Skeletal muscle cell (primary cell): ENCODE results near the gene TSPAN4.

Experiments
- DNase-seq: peaks from one replicate; pipeline ENCODE4 v3.0.0-alpha.2; 2010; ENCODE audit warnings: low read depth
- H3K4me3 ChIP-seq: 2 replicates; pipeline ENCODE4 v1.5.1; 2011; ENCODE audit warnings: low read depth, mild to moderate bottlenecking, control low read depth, low read length, moderate library complexity

The TSPAN4 gene

DNA sequence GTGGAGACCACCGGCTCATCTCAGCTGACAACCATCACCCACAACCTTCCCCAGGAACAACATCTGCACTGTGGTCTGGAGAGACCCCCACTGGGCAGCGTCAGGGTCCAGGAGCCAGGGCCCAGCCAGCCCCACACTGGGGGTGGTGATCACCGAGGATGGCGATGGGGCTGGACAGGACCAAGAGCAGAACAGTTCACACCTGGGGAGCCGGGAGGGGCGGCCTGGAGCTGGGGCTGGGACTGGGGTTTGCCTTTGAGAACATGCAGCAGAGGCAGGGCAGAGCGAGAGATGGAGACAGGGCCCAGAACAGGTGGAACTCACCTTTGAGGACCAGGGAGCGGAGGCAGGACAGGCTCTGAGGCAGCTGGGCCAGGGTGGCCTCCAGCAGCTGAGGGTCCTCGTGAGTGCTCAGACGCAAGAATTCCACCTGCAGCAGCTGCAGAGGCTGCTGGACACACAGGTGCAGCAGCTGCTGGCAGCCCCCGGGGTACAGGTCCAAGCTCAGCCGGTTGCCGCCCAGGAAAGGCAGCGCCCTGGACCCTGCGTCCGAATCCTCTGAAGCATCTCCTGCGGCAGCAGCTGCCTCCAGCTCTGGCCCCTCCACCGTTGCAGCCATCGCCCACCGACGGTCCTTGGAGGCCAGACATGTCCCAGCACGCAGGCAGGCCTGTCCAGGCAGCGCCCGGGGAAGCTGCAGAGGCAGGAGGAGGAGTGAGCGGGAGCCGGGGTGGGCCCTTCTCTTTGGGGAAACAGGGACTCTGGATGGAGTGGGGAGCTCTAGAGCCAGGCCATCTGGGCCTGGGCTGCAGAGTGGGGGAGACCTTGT, 38.7 kb upstream of the TSPAN4 start:
- H3K4me3 ChIP-seq, result peak overlapping the region; percentile 75
- no peak for DNase-seq

DNA sequence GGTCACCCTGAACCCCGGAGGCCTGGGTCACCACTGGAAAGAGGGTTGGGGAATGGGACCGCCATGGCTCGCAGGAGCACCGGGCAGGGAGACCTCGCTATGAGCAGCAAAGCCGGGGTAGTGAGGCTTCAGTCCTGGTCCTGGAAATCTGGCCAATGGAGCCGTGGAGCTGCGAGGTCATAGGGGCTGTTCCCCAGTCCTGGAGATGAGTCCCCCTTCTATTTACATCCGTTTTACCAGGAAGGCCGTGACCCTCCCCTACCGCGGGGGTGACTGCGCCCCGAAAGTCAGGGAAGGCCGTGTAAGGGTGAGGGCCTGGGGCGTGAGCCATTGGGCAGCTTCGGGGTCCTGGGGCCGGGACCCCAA, 38.1 kb upstream of the TSPAN4 start:
- no peak for DNase-seq

DNA sequence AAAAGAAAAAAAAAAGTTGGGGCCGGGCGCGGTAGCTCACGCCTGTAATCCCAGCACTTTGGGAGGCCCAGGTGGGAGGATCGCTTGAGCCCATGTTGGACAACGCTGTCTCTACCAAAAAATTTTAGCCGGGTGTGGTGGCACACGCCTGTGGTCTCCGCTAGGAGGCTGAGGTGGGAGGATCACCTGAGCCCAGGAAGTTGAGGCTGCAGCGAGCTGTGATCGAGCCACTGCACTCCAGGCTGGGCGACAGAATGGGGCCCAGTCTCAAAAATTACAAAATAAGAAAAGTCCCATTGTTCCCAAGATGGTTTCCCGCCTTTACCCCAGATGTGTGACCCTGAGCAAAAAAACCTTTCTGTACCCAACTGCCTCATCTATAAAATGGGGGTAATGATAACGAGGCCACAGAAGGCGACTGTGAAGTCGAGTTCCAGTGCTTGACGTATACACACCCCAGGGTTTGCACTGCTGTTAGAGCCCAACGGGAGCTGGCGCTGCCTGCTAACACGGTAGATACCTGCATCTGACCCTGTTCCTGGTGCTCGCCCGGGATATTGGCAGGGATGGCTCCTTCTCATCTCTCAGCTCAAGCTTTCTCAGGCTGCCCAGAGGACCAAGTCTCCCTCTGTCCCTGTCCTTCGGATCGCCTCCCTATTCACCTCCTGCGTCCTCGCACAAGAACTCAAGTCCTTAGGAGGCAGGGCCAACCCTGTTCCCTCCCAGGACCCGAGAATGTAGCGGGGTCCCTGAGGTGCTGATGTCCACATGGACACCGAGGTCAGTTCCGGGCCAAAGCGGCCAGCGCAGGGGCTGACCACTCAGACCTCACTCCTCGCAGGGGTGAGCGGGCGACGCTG, 34.0 kb upstream of the TSPAN4 start:
- H3K4me3 ChIP-seq, result peak overlapping the region; percentile 97
- DNase-seq, result no peak

More for the DNA sequence above, 38.1 kb upstream of the TSPAN4 start:
- peak overlapping the region; percentile 75 for H3K4me3 ChIP-seq

DNA sequence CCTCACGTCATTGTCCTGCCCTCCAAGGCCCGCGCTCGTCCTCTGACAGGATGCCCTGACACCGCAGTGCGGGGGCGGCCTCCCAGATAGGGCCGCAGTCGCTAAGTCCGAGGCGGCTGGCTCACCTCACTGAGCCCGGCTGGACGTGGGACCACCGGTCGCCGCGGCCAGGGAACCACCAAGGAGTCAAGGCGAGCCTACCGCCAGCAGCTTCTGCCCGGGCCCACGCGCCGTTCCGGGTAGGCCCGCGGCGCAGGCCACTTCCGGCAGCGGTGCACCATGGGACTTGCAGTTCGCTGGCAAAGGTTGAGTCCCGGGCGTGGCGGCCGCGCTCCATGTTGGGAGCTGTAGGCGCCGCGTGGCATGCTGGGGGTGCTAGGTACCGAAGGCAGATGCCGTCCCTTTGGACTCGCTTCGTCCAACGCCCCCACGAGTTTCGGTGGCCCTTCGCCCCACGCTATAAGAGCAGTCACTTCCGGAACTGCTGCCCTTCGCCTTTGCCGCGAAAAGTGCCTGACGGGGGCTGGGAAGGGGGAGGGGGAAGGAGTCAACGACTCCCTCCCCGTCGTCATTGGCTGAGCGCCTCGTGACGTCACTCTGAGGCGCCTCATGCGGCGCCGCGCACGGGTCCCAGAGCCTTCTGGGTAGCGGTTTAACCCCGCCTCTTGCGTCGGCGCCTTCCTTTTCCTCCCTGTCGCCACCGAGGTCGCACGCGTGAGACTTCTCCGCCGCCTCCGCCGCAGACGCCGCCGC, 33.2 kb upstream of the TSPAN4 start, which contains the start of gene RPLP2:
TSS of gene RPLP2 (plus strand) at position 681 of the 753 bp plus-strand sequence. CDS start 268 bp downstream, outside the sequence.
- peak; percentile 87 for DNase-seq
- H3K4me3 ChIP-seq, result peak within 1 kb of the TSS; percentile 97

DNA sequence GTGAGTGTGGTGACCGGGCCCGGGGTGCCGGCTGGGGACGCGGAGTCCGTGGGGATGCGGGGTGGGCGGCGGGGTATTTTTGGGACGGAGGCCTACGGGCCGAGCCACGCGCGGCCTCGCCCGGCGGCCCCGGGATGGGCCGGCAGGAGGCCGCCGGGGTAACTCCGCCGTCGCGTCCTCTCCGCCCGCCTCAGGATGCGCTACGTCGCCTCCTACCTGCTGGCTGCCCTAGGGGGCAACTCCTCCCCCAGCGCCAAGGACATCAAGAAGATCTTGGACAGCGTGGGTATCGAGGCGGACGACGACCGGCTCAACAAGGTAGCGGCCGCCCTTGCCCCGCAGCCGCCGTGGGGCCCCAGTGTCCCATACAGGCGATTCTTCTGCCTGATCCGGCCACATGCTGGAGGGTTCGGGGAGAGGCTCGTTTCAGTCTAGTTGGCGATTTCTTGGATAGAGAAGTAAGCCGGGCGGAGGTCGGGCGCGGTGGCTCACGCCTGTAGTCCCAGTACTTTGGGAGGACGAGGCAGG, 32.5 kb upstream of the TSPAN4 start:
- DNase-seq, result no peak
- peak overlapping the region; percentile 97 for H3K4me3 ChIP-seq

DNA sequence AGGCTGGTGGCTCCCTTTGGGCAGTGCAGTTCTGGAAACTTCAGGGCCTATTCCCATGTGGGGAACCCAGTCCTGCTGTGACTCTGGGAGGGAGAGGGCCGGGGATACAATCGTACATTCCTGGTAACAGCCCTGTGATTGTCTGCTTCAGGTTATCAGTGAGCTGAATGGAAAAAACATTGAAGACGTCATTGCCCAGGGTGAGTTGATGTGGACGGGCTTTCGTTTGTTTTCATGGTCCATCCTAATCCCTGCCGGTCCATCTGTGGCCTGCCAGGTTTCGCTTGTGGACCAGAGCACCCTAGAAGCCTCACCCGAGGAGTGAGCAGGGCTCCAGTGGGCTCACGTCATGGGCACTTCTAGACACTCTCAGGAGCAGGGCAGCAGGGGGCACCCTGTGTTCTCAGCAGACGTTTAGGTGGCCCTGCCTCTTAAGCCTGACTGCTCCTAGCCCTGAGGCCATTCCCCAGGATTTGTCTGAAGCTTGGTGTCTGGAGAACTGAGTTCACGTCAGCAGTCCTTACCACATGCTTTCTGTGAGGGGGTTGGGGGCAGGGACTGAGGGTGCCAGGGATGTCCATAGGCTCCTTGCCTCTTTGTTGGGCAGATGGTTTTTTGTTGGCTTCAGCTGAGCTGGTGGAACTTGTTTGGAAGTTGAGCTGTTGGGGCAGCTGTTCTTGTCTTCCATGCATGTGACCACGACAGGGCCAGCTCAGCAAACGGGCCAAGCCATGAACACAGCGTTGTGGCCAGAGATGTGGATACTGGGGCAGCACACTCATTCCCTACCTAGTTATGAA, 31.0 kb upstream of the TSPAN4 start:
- peak overlapping the region; percentile 97 for H3K4me3 ChIP-seq
- DNase-seq, result no peak

DNA sequence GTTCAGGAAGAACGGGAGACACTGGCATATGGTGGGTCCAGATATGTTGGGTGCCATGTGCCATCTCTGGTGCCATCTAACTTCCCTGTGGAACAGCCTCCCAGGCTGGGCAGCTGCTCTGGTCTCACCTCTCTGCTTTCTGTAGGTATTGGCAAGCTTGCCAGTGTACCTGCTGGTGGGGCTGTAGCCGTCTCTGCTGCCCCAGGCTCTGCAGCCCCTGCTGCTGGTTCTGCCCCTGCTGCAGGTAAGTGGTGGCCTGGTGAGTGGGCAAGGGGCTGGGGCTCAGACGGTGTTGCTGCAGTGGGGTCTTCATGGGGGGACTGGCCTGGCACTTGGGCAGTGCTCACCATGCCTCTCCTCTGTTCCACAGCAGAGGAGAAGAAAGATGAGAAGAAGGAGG, 30.3 kb upstream of the TSPAN4 start:
- DNase-seq, result no peak
- H3K4me3 ChIP-seq, result no peak overlapping the region

DNA sequence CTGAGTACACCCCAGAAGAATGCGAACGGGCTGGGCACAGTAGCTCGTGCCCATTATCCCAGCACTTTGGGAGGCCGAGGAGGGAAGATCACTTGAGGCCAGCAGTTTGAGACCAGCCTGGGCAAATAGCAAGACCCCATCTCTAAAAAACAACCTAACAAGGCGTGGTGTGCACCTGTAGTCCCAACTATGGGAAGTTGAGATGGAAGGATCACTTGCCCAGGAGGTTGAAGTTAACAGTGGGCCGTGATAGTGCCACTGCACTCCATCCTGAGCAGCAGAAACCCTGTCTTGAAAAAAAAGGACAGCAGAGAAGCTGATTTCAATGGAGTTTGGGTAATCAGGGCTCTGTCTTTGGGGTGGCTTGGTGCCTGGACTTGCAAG, 29.6 kb upstream of the TSPAN4 start:
- no peak overlapping the region for H3K4me3 ChIP-seq
- DNase-seq, result no peak

DNA sequence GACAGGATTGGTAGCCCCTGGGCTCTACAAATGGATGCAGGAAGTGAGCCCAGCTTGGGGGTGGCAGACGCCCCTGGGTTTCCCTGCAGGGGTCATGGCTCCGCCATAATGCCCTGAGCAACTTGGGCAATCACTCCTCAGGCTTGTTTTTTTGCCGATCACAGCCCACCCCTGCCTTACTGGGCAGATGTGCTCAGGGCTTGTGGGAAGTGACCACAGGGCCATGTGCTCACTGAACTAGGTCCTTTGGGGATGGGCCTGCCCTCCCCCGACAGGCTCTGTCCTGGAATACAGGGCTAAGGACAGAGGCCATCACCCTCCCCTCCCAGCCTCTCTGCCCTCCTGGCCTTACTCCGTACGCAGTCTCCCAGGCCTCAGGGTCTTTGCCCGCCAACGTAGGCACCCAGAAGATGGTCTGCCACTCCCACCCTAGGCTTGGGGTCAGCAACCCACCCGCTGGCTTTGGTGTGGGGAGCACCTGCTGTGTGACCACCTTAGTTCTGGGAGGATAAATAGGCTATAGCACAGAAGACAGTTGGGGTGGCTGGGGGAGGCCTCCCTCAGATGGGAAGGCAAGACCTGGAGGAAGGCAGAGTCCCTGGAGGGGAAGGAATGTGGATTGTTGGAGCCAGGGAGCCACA, 29.1 kb upstream of the TSPAN4 start:
- H3K4me3 ChIP-seq, result no peak overlapping the region
- DNase-seq, result no peak

DNA sequence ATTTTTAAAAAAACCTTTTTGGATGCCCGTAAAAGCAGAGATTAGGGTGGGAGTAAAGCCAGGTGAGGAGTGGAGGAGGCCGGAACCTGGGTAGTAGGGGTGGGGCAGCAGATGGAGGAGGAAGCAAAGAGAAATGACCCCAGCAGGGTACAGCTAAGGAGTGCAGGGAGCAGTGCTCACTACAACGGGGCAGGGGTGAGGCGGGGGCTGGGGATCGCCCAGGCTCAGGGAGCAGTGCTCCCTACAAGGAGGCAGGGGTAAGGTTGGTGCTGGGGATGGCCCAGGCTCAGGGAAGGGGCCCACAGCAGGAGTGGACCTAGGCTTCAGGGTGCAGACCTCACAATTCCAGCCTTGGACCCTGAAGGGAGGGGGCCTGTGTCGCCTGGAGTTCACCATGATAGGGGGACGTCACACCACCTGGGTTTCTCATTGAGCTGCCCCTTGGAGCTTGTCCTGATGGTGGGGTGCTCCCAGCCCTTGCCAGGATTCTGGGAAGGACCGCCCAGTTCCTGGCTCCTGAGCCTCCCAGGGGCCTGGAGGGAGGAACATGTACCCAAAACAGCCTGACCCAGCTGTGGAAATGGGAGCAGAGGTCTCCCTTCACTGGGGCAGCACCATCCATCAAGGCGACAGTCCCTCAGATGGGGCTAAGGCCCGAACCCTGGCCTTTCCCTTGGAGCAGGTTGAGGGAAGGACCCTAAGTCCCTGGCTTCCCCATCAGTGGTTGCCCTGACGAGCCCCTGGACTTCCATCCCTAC, 26.8 kb upstream of the TSPAN4 start:
- no peak overlapping the region for H3K4me3 ChIP-seq
- DNase-seq, result no peak

DNA sequence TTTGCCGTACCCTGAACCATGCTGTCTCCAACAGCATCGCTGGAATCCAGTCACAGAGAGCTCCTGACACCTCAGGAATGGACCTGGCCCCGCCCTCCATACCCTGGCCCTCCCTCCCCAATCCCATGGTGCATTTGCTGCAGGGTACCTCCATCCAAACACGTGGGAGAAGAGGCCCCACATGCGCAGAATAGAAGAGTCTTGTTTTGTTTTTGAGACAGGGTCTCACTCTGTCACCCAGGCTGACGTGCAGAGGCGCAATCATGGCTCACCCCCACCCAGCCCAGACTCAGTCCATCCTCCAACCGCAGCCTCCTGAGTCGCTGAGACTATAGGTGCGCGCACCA, 26.2 kb upstream of the TSPAN4 start:
- no peak for DNase-seq
- H3K4me3 ChIP-seq, result no peak overlapping the region

DNA sequence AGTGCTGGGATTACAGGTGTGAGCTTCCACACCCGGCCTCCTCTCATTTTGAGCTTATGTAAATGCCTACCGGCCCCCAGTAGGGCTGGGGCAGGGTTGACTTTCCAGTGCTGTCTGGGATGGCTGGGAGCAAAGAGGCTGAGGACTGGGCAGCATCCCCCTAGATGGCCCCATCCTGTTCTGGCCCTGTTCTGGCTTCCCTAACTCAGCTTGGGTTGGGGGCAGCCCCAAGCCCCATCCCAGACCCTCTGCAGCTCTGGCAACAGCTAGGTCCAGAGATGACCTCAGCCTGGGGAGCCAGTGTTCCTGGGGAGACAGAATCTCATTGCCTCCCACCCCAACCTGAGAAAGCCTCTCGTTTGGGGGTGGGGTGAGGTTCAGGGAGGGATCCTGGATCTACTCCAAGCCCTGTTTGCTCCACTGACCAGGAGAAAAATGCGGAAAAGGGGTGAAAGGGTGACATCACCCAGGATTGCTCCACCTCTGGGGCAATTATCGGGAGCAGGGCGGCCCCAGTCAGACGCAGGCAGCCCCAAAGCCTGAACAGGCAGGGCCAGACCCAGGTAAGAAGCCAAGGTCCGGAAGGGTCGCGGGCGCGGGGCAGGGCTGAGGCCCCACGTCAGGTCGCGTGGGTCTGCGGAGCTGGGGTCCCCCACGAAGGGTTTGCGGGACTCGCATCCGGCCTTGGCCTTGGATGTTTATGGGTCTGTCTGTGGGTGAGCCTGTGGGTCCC, 24.1 kb upstream of the TSPAN4 start, which contains the start of gene PNPLA2:
TSS of gene PNPLA2 (plus strand) at position 519 of the 733 bp plus-strand sequence. CDS start 805 bp downstream, outside the sequence.
- peak within 1 kb of the TSS; percentile 75 for H3K4me3 ChIP-seq
- DNase-seq, result no peak

DNA sequence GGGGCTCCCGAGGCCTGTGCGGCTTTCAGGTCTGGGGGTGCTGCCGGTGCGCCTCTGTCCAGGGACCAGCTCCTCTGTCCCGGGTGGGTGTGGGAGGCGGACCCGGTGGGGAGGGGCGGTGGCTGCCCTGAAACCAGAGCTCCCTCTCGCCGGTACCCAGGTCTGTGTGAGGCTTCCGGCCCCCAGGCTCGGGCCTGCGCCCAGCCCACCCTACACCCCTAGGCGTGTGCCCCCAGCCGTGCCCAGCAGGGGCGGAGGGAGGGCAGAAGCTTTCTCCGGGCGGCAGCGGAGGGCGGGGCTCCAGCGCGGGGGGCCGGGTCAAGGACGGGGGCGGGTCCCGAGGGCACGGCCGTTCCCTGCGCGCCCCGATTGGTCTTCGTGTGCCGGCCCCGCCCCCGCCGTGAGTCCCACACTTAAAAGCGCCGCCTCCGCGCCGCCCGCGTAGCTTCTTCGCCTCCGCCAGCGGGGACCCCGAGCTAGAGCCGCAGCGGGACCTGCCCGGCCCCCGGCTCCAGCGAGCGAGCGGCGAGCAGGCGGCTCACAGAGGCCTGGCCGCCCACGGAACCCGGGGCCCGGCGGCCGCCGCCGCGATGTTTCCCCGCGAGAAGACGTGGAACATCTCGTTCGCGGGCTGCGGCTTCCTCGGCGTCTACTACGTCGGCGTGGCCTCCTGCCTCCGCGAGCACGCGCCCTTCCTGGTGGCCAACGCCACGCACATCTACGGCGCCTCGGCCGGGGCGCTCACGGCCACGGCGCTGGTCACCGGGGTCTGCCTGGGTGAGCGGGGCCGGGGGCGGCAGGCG, 23.3 kb upstream of the TSPAN4 start:
- DNase-seq, result no peak
- peak overlapping the region; percentile 75 for H3K4me3 ChIP-seq

DNA sequence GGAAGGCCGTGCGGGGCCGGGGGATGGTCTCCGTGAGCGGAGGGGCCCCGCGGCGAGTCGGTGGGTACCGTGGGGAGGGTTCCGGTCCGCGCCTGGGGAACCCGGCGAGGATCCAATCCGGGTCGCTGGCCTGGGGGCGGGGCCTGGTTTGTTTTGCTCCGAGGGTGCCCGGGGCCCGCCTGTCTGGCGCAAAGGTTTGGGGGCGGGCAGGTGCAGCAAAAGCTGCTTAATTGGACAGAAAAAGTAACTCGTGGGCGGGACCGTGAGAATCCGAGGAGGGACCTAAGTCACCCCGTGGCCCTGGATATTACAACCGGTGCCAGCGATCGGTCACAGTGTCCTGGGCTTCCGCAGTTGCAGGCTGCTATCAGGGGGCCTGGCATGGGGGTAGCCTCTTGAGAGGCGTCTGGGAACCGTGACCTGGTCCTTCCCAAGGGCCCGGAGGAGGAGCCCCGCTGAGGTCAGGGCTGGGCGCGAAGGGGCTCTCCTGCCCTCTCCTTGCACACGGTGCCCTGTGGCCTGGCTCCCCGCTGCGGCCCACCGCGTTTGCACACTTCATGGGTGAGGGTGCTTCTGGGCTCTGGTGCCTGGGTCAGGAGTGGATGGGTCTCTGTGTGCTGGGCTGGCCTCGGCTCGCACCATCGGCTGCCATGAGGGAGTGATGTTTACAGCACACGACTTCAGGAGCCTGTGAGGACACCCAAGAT, 22.6 kb upstream of the TSPAN4 start:
- DNase-seq, result no peak
- H3K4me3 ChIP-seq, result peak overlapping the region; percentile 75

DNA sequence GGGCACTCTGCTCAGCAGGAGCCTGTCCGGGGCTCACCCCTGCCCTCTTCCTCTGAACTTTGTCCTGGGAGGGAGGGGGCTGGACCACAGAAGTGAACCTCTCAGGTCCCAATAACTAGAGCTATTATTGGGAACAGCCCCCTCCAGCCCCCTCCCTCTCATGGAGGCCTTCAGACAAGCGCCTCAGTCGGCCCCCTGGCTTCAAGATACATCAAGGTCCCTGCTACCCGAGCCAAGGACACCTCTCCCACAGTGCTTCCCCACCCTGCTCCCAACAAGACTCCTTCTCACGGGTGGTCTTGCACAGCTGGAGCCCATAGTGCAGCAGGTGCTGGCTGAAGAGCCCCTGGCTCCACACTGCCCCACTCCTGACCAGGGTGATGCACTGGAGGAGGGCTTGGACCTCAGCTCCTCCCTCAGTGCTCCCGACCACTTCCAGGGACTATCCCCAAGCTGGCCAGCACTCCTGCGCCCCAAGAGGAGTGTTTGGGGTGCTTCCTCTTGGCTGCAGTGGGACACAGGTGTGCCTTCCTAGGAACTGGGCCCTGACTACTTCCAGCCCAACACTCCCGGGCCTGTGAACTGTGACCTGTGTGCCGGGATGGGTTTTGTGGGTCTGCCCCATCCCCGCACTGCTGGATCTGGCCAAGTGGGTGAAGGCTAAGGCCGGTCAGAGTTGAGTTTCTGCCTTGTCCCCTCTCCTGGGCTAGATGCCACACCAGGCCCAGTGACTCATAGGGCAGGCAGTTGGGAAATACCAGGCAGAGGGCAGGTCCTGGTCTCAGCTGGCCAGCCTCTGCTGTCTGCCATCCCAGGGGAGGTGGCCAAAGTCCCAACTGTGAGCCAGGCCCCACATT, 21.8 kb upstream of the TSPAN4 start:
- no peak for DNase-seq

More for the DNA sequence above, 21.8 kb upstream of the TSPAN4 start:
- H3K4me3 ChIP-seq, result peak overlapping the region; percentile 75
